Measurements from ENCODE around the gene STAMBPL1.
"Not testable (repeated sequence)": the region's sequence is repeated elsewhere in the genome, so short reads cannot be mapped to it uniquely, and the experiment has no call there.

STAMBPL1 gene
- 23.0 to 57.2 (median 32.6) reads per million in 9 experiments for total RNA-seq

DNA sequence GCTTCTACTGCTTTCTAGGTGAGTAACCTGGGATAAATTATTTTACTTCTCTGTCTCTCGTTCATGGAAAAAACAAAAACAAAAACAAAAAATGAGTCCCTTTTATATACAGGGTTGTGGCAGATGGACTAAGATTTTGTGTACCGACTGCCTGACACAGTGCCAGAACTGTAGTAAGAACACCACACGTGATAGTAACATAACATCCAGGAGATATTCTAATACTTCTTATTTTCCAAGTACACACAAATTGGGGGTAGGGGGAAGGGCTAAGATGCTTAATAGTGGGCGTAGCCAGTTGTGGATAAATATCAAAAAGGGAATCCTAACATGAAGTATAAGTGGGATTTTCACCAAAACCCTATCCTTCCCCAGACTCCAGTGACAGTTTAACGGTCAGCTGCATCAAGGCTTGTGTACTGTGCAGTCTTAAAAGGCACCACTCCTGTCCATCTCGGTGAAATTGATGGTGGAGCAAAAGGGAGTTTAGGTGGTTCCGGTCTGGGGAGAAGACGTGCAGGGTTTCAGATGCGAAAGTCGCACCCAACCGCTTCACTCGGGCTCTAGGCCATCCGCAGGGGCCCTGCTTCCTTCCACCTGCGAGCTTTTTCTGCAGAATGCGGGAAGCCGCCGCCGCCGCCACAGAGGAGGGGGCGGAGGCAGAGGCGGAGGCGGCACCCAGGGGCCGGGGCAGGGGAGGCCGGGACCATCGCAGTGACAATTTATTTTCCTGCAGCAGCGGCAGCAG is at the start of gene STAMBPL1:
Gene STAMBPL1 (plus strand): TSS at position 712 of the 748 bp plus-strand sequence. CDS start 21,464 bp downstream, outside the sequence.
- Mint-ChIP-seq H3K4me3 (peak within 1 kb of the TSS; percentile 97 to 98), H3K36me3 (ENCODE audit: insufficient read depth) (peaks cover 30% of the 10 kb centered on the region), H3K27me3 (no peaks in the 10 kb centered on the region), H3K27ac (peak within 1 kb of the TSS; percentile 95 to 98), H3K9me3 (no peaks in the 10 kb centered on the region), H3K4me1 (ENCODE audit: low read depth in 2 of 2) (peaks cover 26 to 49% of the 10 kb centered on the region in 2 donors)
- DNase-seq = peak; percentile 70
- ATAC-seq (replicated peaks) = peak; percentile 76

DNA sequence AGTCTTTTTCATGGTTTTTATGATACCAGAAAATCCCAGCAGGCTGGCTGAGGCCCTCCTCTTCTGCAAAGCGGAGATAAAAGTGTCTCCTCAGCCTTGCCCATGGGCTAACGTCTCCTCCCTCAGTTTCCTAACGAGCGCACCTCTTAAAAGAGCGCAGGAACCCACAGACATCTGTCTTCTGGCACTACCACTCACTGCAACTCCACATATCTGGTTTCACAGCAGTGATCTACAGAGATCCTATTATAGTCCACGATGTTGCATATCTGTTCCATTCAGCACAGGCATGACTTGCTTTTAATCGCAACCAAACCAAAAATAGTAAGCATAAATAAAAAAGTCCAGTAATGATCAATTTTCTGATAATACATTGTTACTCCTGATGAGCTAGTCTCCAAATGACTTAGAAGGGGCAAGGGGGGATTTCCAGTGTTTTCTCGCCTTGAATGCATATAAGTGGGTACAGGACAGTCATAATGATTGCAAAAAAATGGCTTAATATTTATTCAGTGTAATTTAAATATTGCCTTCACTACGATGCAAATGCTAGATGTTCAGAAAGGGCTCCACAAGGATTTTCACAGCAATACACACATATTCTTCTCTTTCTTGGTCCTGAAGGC is 49.3 kb upstream of the STAMBPL1 start:
- DNase-seq (no peak), ATAC-seq (replicated peaks) (no peak)
- H3K4me1 Mint-ChIP-seq (ENCODE audit: low read depth in 2 of 2) = peaks cover 31 to 52% of the 10 kb centered on the region in 2 donors
- H3K4me3 Mint-ChIP-seq = peak overlapping the region; percentile 45 to 54
- H3K27me3 Mint-ChIP-seq = no peaks in the 10 kb centered on the region
- H3K36me3 Mint-ChIP-seq (ENCODE audit: insufficient read depth) = no peaks in the 10 kb centered on the region
- H3K9me3 Mint-ChIP-seq = no peaks in the 10 kb centered on the region
- peak overlapping the region in 1 of 2 donors; percentile 28 for H3K27ac Mint-ChIP-seq

DNA sequence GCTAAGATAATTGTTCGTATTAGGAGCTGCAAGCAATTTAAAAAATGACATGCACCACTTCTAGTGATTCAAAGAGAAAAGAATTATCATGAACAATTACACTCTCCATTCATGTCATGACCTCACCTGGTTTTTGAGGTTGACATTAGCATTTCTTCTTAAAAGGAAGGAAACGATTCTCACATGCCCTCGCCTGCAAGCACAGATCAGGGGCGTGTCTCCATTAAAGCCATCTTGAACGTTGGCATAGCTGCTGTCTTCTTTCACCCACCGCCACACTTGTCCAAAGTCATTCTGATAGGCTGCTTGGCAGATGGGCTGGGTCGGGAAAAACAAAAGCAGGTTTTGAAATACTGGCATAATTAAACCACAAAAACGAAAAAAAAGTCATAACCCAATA is 48.3 kb upstream of the STAMBPL1 start:
- DNase-seq (peak; percentile 38 to 46 (median 38)), ATAC-seq (replicated peaks) (peak; percentile 76)
- peak overlapping the region in 1 of 2 donors; percentile 28 for H3K27ac Mint-ChIP-seq
- no peaks in the 10 kb centered on the region for H3K9me3 Mint-ChIP-seq
- no peaks in the 10 kb centered on the region for H3K27me3 Mint-ChIP-seq
- no peaks in the 10 kb centered on the region for H3K36me3 Mint-ChIP-seq (ENCODE audit: insufficient read depth)
- peaks cover 23 to 43% of the 10 kb centered on the region in 2 donors for H3K4me1 Mint-ChIP-seq (ENCODE audit: low read depth in 2 of 2)
- peak overlapping the region; percentile 42 to 45 for H3K4me3 Mint-ChIP-seq

DNA sequence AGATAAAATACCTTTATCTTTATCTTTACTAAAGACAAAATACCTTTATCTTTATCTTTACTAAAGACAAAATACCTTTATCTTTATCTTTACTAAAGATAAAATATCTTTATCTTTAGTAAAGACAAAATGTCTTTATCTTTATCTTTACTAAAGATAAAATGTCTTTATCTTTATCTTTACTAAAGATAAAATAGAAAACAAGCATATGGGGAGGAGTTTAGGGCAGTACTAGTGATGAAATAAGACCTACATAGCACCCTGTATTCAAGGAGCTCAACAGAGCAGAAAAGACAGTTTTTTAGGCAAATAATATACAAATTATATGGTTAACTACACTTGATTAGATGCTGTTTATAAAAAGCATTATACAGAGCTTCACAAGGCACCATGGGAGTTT is 47.7 kb upstream of the STAMBPL1 start:
- H3K36me3 Mint-ChIP-seq (ENCODE audit: insufficient read depth) = no peaks in the 10 kb centered on the region
- no peak for DNase-seq
- no peak overlapping the region for H3K27ac Mint-ChIP-seq
- H3K9me3 Mint-ChIP-seq = no peaks in the 10 kb centered on the region
- ATAC-seq (replicated peaks) = no peak
- peaks cover 19 to 36% of the 10 kb centered on the region in 2 donors for H3K4me1 Mint-ChIP-seq (ENCODE audit: low read depth in 2 of 2)
- H3K4me3 Mint-ChIP-seq = no peak overlapping the region
- no peaks in the 10 kb centered on the region for H3K27me3 Mint-ChIP-seq

DNA sequence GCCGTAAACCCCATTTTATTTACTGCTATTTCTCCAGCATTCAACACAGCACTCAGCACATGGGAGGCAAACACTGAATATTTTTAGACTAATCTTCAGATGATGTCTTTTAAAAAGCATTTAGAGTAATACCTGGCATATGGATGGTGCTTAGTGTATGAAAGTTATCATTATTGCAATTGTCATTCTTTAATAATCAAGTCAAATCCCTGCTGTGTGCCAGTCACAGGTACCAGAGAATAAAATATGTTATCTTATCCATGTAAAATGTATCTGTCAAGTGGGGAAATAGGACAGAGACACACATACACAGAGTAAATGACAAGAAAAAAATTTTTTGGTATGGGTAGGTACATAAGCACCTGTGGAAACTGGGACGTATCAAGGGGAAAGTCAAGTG is 46.9 kb upstream of the STAMBPL1 start:
- H3K9me3 Mint-ChIP-seq = no peaks in the 10 kb centered on the region
- no peak for DNase-seq
- ATAC-seq (replicated peaks) = no peak
- H3K27me3 Mint-ChIP-seq = no peaks in the 10 kb centered on the region
- no peak overlapping the region for H3K4me3 Mint-ChIP-seq
- H3K4me1 Mint-ChIP-seq (ENCODE audit: low read depth in 2 of 2) = peaks cover 19 to 30% of the 10 kb centered on the region in 2 donors
- no peak overlapping the region for H3K27ac Mint-ChIP-seq
- no peaks in the 10 kb centered on the region for H3K36me3 Mint-ChIP-seq (ENCODE audit: insufficient read depth)

DNA sequence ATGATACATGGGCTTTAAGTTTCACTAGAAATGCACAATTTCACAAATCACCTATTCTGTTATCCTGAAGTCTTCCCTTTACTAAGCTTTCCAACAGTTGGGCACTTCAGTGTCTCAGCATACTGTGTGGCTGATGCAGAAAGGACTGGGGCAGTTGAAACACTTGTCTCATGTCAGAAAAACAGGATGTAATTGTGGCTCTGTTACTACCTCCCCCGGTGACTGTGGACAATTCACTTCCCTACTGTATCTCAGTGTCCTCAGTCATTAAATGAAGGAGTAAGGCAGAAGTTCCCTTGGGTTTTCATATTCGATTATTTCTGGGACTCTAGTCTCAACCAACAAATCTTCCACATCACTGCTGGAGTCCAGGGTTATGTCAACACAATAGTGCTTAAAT is 46.3 kb upstream of the STAMBPL1 start:
- Mint-ChIP-seq H3K36me3 (ENCODE audit: insufficient read depth) (no peaks in the 10 kb centered on the region), H3K9me3 (no peaks in the 10 kb centered on the region), H3K4me1 (ENCODE audit: low read depth in 2 of 2) (peaks cover 19 to 30% of the 10 kb centered on the region in 2 donors), H3K4me3 (peak overlapping the region in 1 of 2 donors; percentile 0), H3K27me3 (no peaks in the 10 kb centered on the region), H3K27ac (no peak overlapping the region)
- DNase-seq = no peak
- ATAC-seq (replicated peaks) = no peak

DNA sequence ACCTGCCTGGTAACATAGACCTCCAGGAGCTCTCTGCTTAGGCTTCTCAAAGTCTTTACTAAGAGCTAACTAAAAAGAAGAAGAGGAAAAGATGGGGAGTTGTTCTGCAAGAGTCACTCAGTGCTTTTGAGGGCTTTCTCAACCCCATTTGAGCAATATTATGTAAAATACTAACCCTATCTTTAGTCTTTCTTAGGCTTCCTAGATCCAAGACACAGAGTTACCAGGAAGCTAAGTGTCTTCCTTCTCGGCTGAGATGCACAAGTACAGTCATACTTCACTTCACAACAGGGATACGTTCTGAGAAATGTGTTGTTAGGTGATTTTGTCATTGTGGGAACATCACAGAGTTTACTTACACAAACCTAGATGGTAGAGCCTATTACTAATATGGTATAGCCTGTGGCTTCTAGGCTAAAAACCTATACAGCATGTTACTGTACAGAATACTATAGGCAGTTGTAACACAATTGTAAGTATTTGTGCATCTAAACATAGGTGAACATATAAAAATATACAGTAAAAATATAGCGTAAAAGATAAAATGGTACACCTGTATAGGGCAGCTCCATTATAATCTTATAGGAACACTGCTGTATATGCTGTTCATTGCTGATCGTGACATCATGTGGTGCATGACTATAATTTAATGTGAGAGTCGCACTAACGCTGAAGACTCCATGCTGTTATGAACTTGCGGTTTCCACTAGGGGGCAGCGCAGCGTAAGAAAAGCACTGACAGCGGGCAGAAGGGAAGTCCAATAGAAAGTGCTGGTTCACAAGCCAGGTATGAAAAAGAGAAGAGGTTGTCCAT is 44.7 kb upstream of the STAMBPL1 start:
- DNase-seq = peak; percentile 82 to 87 (median 85)
- Mint-ChIP-seq H3K27me3 (no peaks in the 10 kb centered on the region), H3K4me3 (no peak overlapping the region), H3K36me3 (ENCODE audit: insufficient read depth) (no peaks in the 10 kb centered on the region), H3K9me3 (no peaks in the 10 kb centered on the region), H3K27ac (no peak overlapping the region), H3K4me1 (ENCODE audit: low read depth in 2 of 2) (peaks cover 19 to 30% of the 10 kb centered on the region in 2 donors)
- ATAC-seq (replicated peaks) = peak; percentile 90

DNA sequence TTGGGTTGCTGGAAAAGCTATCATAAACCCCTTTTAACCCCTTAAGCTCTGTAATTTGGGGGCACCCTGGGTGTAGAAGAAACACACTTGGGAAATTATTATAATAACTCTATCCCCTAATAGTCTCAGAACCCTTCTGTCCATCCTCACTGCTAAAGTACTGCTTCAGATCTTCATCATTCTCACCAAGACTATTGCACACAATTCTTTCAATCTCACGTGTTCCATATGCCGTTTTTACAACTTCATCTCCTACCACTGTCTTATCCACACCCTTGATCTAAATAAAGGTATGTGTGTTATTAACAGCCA is 44.2 kb upstream of the STAMBPL1 start:
- DNase-seq = no peak
- Mint-ChIP-seq H3K4me3 (no peak overlapping the region), H3K4me1 (ENCODE audit: low read depth in 2 of 2) (peaks cover 15 to 26% of the 10 kb centered on the region in 2 donors), H3K9me3 (no peaks in the 10 kb centered on the region), H3K27ac (no peak overlapping the region), H3K27me3 (no peaks in the 10 kb centered on the region), H3K36me3 (ENCODE audit: insufficient read depth) (no peaks in the 10 kb centered on the region)
- no peak for ATAC-seq (replicated peaks)

DNA sequence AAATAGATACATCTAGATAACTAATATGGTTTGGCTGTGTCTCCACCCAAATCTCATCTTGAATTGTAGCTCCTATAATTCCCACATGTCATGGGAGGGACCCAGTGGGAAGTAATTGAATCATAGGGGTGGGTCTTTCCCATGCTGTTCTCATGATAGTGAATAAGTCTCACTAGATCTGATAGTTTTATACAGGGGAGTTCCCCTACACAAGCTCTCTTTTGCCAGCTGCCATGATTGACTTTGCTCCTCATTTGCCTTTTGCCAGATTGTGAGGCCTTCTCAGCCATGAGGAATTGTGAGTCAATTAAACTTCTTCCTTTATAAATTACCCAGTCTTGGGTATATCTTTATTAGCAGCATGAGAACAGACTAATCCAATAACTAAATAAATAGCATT is 42.4 kb upstream of the STAMBPL1 start:
- H3K4me1 Mint-ChIP-seq (ENCODE audit: low read depth in 2 of 2) = peaks cover 9 to 14% of the 10 kb centered on the region in 2 donors
- not testable (repeated sequence) for H3K9me3 Mint-ChIP-seq; H3K27me3 Mint-ChIP-seq; ATAC-seq (replicated peaks); H3K27ac Mint-ChIP-seq; H3K36me3 Mint-ChIP-seq (ENCODE audit: insufficient read depth); DNase-seq; H3K4me3 Mint-ChIP-seq

DNA sequence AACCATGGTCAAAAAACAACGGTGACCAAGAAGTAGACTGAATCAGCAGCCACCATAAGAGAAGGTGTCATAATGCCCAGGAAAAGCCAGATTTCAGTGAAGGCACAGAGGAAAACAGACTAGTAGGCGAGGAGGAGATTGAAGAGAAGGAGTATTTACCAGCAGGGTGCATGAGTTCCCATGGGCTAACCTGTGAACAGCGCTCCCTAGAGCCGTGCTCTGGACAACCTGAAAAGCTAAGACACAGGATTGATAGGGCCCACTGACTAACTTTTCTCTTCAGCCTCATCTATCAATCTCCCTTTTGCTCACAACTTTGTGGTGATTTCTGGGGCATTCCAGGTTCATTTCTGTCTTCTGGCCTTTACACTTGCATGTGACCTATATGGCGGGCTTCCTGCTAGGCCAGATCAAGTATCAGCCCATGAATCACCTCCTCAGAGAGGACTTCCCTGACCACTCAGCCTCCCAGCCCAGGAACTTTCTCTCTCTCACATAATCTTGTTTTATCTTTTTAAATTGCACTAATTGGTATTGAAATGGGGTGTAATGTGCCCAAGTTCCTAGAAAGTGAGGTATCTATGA is 41.2 kb upstream of the STAMBPL1 start:
- Mint-ChIP-seq H3K27ac (no peak overlapping the region), H3K4me3 (no peak overlapping the region), H3K36me3 (ENCODE audit: insufficient read depth) (no peaks in the 10 kb centered on the region), H3K4me1 (ENCODE audit: low read depth in 2 of 2) (peaks cover 1 to 2% of the 10 kb centered on the region in 2 donors), H3K27me3 (no peaks in the 10 kb centered on the region), H3K9me3 (no peaks in the 10 kb centered on the region)
- no peak for ATAC-seq (replicated peaks)
- DNase-seq = no peak

DNA sequence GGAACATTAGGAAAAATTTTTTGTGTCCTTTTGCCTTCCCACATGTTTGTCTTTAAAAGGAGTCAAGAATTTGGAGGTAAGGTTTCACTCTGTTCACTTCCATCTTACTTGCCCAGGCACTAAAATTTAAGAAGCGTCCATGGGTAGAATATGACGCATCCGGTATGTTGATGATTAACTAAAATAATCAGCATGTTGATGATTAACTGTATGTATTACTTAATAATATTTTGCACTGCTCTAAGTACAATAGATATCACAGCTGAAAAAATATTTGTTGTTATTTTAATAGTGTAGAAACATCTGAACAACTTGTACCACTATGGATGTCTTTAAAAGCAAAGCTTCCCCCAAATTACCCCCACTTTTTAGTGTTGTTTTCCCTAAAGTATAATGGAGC is 39.9 kb upstream of the STAMBPL1 start:
- no peak for ATAC-seq (replicated peaks)
- DNase-seq = no peak
- H3K4me1 Mint-ChIP-seq (ENCODE audit: low read depth in 2 of 2) = no peaks in the 10 kb centered on the region
- H3K27ac Mint-ChIP-seq = no peak overlapping the region
- H3K4me3 Mint-ChIP-seq = no peak overlapping the region
- no peaks in the 10 kb centered on the region for H3K36me3 Mint-ChIP-seq (ENCODE audit: insufficient read depth)
- no peaks in the 10 kb centered on the region for H3K27me3 Mint-ChIP-seq
- no peaks in the 10 kb centered on the region for H3K9me3 Mint-ChIP-seq

DNA sequence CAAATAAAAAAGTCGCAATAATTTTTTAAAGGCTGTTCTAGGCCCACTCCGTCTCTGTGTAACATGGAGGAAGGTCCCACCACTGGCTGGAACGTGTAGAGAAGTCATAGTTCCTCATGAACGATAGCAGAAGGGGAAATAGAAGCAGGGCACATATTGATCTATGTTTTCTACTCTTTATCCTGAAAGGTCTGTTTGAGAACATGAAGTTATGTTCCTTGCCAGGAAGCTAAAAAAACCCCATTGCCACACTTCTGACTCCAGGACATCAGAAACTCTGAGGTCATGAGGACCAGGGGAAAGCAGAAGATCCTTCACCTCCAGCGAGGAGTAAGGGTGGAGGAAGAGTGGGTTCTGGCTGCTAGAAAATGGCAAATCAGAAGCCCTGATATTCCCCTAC is 39.2 kb upstream of the STAMBPL1 start:
- no peaks in the 10 kb centered on the region for H3K4me1 Mint-ChIP-seq (ENCODE audit: low read depth in 2 of 2)
- no peak for ATAC-seq (replicated peaks)

DNA sequence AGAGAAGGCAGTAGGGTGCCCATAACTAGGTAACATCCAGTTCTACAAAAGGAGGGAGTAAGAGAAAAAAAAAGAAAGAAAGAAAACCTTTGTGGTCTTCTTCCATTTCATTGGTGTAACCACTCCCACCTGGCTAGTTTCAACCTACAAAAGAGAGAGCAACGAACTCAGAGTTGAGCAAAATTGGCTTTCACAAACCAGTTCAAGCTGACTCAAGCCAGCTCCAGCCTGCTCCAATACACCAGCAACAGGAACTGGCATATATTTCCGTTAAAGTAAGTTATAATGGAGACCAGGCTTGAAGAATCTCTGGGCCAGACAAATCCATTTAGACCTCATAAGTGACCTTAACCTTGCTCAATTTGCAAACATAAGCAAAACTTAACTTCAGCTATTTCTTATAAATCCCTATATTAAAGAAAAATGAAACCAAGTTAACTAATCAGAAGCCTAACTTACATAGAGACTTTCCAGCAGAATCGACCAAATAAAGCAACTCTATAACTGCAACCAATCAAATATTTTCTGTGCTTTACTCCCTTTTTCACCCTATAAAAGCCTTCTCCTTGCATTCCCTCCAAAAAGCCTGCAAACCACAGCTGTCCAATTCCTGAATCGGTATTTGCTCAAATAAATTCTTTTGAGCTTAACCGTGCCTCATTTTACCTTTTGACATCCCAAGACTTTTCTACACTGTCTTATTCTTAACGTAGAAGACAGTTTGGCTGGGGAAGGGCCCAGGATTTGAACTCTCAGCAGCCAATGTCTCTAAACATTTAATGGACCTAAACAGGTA is 38.5 kb upstream of the STAMBPL1 start:
- DNase-seq (no peak), ATAC-seq (replicated peaks) (no peak)

More for the DNA sequence above, 39.2 kb upstream of the STAMBPL1 start:
- Mint-ChIP-seq H3K4me3 (no peak overlapping the region), H3K27me3 (peaks cover 0 to 6% of the 10 kb centered on the region in 2 donors), H3K27ac (no peak overlapping the region), H3K9me3 (no peaks in the 10 kb centered on the region), H3K36me3 (ENCODE audit: insufficient read depth) (no peaks in the 10 kb centered on the region)
- no peak for DNase-seq

More for the DNA sequence above, 38.5 kb upstream of the STAMBPL1 start:
- Mint-ChIP-seq H3K9me3 (no peaks in the 10 kb centered on the region), H3K4me3 (no peak overlapping the region), H3K36me3 (ENCODE audit: insufficient read depth) (no peaks in the 10 kb centered on the region), H3K27me3 (peaks cover 0 to 7% of the 10 kb centered on the region in 2 donors), H3K4me1 (ENCODE audit: low read depth in 2 of 2) (no peaks in the 10 kb centered on the region), H3K27ac (no peak overlapping the region)
